Fibroblast of skin of right quadriceps (primary cell): ENCODE data around the gene SLC22A23.

ENCODE experiments used
- DNase-seq: peaks from one replicate; pipeline ENCODE4 v3.0.0-alpha.2; 2013

SLC22A23 gene

DNA sequence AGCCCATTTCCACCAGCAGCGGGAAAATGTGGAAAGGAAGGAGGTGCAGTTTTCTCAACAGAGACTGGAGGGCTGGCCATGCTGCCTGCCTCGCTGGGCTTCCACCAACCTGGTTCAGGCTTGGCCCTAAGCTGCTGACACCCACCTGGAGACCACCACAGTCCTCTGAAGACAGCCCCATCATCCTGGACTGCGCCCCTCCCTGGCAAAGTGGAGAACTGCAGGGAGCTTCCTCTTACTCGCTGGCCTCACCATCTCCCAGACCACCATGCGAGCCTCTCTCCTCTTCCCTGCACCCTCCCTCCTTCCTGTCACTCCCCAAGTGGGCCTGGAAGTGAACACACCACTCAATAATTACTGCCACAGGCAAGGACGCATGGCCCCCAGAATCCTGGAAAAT, 126.7 kb downstream of the SLC22A23 start:
- DNase-seq = no peak

DNA sequence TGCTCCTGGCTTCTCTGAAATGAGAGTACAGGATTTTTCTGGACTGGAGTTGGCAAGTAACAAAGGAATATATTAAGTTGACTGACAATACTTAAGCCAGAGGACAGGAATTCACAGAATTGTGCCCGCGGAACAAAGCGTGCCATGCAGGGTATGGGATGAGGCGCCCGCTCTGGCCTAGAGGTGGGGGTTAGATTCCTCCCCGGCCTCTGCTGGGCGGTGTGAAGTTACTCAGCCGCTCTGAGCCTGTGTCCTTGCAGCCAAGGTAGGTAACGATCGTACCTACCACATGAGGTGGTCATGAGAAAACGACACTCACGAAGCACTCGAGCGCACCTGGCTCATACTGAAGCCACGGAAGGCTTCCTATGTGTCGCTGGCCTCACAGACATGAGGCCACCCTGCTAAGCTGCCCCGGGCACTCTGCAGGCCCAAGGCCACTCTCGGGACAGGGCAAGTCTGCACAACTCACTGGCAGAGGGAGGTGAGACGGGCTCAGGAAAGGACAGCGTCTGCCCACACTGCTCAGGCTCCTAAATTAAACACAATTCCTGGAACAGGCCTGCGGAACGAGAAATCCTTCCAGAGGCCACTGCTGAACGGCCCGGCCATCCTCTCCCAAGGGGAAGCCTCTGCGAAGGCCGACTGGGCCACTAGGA, 127.3 kb downstream of the SLC22A23 start:
- DNase-seq = no peak

DNA sequence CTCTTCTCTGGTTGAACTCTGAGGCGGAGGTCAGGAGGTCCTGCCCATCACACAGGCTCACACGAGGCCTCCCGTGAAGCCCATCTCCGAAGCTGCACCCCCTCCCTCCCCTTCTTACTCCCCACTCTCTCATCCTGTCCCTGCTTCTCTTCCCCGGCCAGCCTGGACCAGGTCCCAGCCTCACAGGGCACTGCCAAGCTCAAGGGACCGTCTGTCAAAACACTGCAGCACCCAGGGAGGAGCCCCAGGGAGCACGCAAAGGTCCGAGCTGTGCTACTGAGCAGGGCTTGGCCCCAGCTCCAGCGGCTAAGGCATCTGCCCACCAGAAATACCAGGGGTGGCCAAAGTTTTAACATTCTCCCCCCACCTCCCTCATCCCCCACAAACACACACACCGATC, 128.1 kb downstream of the SLC22A23 start:
- no peak for DNase-seq

DNA sequence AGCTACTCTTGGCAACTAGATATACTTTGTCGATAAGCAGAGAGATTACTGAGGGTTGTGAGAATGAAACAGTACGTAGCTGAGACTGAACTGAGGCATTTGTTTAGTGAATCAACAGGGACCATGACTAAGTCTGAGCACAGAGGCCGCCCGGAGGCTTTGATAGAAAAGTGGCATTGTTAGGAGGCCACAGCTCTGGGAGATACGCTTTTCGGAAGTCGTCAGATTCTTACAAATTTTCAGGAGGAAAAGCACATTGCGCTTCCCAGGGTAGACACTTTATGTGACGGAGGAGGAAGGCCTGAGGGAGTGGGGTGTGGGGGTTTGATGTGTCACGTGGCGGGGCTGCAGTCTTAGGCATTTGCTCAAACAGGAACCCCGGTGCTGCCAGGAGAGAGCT, 128.7 kb downstream of the SLC22A23 start:
- DNase-seq = no peak

DNA sequence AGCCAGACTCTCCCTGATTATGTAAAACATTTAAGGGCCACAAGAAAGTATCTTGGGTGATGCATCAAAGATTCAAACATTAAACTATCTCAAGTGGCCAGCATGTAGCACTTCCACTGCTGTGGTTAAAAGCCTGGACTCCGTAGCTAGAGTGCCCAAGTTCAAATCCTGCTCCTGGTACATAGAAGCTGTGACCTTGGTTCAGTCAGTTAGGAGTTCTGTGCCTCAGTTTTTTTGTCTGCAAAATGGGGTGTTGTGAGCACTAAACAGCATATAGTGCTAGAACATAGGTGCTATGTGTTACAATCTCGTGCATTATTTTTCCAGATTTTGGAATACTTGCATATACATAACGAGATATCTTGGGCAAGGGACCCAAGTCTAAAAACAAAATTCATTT, 129.4 kb downstream of the SLC22A23 start:
- no peak for DNase-seq

DNA sequence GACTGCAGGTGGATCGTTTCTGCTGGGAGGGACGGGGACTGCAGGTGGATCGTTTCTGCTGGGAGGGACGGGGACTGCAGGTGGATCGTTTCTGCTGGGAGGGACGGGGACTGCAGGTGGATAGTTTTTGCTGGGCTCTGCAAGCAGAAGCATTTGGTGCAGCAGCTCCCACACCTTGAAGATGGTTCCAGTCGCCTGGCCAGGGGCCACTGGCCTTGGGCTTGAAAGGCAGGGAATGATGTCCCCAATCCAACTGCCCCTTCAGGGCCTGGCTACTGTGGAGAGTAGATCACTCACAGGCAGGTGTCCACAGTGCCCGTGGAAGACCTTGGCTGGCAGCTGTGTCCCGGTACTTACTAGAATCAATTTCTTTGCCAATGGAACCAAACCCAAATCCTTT, 129.9 kb downstream of the SLC22A23 start:
- no peak for DNase-seq

DNA sequence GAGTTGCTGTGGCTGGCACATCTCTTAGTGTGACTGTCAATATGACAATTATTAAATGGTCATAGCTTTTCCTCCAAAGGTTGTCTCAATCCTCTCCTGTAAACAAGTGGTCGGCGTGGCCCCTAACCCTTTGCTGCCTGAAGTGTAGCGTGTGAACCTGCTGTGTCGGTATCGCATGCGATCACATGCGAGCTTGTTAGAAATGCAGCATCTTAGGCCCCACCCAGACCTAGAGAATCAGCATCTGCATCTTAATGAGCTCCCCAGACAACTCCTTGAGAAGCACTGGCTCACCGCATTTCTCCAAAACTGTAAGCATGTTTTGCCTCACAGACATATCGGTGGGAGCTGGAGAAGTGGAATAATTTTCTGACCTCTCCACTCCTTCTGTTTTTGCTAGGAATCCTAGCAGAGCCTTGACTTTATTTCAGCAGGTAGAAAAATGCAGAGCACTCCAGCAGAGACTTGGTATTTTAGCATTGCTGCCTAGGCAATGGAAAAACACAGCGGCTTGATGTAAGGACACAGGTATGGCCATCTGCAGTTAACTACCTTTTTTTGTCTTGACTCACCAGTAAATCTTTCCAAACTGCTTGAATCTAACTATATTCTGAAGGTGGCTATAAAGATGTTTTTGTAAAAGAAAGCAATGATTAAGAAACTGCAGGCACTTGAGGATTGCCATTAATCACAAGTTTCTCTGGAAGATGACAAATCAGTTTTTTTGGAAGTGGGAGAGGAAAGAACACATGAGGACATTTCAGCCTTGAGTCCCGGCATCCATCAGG, 130.5 kb downstream of the SLC22A23 start:
- no peak for DNase-seq

DNA sequence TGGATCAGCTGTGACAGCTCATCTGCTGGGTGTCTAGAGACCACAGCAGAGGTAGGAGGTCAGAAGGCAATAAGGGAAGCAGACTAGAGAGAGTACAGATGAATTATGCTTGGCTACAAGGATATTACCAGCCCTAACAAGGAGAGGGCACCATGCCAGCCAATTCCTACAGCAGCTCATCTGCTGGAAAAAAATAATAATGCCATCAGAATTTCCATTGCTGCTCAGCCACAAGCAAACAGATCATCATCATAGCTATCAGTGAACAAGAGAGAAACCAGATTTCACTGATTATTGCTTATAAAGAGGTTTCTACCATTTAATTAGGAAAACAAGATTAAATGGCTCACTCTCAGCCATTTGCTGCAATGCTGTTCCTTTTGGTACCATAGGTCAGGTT, 131.6 kb downstream of the SLC22A23 start:
- DNase-seq = peak; percentile 50

DNA sequence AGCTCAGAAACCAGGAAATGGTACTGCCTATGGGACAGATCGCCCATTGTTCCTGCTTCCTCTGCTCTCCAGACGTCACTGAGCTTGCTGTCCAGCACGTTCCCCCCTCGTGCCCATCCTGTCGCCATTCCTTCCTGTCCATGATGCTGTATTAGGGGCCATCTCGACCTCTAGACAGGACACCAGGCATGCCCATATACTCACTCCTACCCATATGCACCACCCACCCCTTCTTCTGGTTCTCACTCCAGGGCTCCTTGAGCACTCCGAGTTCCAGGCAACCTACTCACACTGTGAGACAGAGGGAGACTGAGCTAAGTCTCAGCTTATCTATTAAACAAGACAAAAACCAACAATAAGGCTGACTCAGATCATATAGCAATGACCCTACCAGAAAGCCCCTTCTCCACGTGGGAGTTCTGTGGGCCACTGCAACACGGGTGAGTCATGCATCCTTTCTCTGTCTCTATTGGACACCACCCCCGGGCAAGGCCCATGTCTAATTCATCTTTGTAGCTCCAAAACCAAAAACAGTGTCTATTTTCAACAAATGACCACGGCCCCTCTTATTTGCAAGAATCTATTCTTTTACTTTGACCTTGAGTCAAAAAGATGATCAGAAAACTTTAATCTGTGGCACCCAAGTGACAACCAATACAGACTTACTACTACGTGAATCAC, 132.4 kb downstream of the SLC22A23 start:
- DNase-seq = peak; percentile 89

DNA sequence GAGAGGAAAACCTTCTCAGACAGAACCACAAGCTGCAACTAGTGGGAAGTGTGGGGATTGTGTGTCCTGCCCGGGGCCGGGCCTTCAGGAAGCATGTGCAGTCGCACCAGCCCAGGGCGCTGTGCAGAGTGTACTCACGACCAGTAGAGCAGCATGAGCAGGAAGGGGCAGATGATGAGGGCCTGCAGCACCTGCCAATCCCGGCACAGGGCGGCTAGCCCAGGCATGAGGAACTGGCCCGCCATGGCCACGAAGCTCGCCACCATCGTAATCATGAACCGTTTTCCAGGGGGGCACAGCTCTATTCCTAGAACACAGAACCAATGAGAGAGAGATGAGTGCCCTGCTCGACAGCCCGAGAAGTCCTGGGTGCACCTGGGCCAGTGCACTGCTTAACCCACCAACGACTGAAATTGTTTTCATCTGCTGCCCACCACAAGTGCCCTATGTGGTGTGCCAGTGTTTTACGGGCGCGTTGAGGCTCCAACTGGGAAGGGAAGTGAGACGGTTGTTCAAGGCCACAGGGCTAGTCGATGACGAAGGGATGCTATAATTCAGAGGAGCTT, 133.1 kb downstream of the SLC22A23 start:
- DNase-seq = no peak

DNA sequence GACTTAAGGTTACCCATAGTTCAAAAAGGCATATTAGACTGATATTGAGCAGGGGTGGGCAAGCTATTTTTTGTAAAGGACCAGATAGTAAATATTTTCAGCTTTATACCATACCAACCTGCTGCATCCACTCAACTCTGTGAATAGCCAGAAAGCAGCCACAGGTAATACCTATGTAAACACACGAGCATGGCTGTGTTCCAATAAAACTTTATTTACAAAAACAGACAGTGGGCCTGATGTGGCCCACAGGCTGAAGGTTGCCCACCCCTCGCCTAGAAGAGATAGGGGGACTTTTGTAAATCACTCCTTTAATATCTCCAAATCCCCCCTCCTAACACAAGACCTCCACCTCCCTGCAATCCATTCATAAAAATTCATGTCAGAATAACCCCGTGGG, 133.7 kb downstream of the SLC22A23 start:
- no peak for DNase-seq

DNA sequence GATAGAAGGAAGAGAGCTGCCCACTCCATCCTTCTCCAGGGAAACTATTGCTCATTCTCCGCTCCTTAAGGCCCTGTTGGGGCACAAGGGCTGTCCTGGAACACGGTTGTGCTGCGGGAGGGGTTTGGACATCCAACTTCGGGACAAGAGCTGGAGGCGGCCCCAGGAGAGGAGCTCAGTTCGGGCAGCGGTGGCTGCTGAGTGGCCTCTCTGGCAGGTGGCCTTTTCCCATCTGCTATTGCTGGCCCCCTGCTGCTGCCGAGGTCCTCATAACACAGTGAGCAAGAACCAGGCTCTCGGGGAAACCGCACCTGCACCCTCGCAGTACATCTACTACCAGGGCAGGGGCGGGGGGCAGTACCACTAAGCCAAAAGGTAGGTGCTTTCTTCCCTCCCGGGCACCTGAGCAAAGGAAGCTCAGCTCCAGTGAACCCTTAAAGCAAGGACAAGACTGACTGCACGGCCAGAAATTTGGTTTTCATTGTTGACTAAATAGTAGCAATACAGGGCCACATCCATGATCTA, 134.4 kb downstream of the SLC22A23 start:
- no peak for DNase-seq

DNA sequence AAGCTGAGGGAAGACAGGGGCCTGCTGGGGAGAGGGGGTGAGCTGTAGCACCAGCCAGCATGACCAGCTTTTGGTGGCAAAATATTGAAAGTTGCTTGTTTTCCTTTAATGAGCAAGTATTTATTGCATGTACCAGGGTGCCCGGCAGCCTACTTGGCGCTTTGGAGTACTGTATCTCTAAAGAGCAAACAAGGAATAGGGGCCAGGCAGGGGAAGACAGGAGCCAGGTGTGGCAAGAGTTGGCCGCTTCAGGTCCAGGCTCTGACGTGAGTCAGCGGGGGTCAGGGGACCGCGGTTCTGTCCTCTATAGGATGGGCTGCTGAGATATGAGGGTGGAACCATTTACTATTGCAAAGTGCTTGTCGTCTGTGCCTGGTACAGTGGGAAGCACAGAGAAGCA, 135.0 kb downstream of the SLC22A23 start:
- DNase-seq = no peak

DNA sequence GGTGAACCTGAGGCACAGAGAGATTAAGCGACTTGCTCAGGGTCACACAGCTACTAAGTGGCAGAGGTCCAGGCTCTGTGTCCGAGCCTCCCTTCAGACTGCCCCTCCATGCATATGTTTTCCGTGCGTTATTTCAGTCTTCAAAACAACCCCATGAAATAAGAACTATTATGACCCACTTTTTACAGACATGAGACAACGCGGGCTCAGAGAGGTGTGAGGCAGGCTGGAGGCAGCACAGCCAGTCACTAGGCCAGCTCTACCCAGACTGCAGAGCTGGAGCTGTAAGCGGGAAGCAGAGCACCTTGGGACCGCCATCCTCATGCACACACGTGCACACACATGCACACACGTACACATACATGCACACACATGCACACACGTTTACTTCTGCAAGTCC, 135.8 kb downstream of the SLC22A23 start:
- DNase-seq = no peak

DNA sequence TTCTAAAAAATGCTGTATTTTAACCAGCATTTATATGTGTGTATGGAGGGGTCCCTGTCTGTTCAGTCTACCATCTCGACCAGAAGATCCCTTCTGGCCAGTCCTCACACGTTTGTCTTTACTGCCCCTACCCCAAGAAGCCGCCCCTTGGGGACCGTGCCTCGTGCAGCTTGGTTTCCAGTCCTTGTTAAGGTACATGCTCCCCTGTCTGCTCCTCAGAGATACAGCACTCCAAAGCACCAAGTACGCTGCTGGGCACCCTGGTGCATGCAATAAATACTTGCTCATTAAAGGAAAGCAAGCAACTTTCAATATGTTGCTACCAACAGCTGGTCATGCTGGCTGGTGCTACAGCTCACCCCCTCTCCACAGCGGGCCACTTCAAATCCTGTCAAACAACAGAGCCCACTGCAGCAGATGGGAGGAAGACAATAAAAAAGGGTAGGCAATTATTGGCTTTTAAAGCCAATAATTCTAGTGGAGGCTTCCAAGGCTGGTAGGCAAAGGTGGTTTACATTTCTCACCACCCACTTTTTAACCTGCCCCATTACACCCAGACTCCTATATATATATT, 136.5 kb downstream of the SLC22A23 start:
- DNase-seq = no peak

DNA sequence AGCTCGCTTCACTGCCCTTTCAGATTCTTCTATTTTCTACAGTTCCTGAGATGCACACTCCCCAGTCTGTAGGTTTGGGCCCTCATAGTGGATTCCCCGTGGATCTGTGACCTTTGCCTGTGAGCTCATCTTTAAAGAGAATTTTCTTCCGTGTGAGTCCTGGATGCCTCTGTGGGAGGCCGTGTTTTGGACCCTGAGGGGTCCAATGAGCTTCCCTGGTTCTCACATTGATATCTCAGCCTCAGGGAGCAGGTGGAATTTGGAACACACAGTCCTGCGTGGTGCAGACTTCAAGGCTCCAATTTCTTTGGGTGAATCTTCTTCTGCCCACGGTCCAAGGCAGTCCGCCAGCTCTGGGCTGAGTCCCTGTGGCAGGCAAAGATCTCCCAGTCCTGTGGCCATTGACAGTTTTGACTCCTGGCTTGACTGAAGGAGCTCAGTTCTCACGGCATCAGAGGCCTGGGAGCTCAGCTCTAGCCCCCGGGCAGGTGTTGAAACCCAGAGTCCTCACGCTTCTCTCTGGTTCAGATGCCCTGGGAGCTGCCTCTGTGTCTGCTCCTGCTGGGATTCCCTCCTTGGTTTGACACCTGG, 137.1 kb downstream of the SLC22A23 start:
- no peak for DNase-seq

DNA sequence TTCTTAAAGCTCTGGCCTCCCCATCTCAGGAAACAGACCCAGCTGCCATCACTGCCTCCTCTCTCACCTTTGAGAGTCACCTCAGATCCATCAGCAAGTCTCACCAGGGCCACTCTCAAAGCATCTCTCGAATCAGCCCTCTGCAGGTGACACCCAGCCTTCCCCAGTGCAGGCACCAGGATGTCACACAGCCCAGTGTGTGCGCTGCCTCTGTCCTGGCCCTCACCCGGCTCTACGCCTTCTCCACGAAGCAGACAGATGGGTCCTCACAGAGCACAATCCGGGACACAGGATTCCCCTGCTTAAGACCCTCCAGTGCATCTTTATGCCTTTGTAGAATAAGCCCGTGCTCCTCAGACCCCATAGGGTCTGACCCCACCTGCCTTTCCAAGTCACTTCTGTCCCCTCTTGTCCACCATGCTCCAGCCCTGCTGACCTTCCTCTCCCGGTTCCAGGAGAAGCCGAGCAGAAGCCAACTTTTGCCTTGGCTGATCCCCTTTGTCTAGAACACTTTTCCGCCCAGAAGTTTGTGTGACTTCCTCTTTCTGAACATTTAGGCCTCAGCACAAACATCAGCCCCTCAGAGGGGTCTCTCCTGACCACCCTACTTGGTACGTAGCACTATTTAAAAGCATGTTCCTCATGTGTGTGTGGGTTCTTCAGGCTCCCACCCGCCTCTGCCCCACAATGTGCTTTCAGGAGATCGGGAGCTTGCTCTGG, 137.9 kb downstream of the SLC22A23 start:
- no peak for DNase-seq

DNA sequence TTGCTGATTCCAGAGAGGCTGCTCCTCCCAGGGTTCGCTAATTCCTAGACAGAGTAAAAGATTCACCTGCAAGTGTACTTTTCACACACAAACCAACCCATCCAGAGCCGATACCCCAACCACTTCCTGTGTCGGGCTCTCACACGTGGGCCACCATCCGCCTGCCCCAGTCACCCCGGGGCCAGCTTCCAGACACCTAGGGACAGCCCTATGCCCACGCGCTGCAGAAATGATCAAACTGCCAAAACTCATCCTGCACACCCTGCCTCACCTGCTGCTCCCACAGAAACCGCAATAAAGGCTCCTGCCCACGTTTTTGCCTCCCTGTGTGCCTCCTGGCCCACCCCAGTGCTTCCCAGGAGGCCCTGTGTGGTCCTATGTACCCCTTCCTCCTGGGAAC, 138.6 kb downstream of the SLC22A23 start:
- no peak for DNase-seq

DNA sequence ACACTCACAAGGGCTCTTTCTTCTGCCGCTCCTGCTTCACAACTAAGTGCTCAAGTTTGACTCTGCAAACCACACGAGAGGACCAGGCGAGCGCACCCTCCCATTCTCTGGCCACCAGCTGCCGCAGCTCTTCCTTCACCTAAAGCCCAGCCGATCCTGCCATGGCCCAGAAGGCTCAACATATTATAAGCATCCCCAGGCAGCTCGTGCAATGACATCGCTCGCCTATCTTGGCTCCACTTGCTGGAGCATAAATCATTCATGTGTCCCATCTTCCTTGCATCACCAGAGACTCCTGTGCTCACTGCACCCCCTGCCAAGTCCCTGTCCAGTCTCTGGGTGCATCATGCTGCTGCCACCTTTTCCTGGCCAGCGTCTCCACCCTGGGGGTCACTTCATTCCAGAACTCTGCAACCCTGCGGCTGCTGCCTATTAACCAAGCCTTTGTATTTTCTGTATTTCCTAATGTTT, 139.1 kb downstream of the SLC22A23 start:
- DNase-seq = no peak

DNA sequence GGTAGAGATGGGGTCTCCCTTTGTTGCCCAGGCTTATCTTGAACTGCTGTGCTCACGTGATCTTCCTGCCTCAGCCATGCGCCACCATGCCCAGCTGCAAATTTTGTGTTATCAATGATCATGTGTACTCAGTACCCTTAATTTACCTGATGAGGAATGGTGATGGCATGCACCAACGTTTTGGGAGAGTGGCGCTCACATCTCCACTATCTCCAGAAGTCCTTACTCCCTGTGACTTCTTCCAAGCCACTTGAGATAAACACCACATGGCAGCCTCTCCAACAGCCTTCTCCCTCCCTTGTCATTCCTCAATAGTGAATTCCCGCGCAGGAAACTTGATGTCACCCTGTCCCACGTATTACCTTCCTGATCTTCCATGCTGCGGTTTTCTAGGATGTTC, 140.0 kb downstream of the SLC22A23 start:
- DNase-seq = no peak

DNA sequence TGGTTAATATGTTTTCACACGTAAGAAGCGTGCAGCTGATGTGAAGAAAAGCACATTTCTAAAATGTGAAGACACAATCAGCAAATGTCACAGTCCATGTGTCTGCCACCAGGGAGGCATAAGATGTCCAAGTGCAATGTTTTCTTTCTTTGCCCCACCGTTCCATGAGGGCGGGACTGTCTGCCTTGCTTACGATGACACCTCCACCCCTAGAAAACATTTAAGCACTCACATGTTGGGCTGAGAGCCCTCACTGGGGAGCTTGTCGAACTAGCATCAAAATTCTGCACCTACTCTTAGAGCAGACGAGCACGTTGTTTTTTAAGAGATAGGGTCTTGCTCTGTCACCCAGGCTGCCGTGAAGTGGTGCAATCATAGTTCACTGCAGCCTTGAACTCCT, 140.5 kb downstream of the SLC22A23 start:
- no peak for DNase-seq

DNA sequence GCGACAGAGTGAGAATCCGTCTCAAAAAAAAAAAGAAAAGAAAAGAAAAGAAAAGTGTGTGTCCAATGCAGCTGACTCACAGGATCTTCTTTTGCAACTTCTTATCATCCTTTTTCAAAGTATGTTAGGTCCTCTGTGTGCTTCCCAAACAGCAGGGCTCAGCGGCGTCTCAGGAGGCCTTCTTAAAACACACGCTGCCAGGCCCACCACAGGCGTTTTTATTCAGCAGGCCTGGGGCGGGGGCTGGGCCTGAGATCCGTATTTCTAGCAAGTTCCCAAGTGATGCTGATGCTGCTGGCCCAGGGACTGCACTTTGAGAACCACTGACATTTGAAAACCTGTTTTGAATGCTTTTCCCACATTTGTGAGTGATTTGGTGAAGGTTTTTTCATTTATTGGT, 141.0 kb downstream of the SLC22A23 start:
- DNase-seq = no peak
